Stimulated activated naive CD4-positive, alpha-beta T cell (primary cell): ENCODE data around the gene KCNN4.
A peak's percentile ranks its signal among the peaks of the same experiment; 100 is the strongest.
"Not testable (repeated sequence)": the region's sequence is repeated elsewhere in the genome, so short reads cannot be mapped to it uniquely, and the experiment has no call there.

ENCODE experiments used
- DNase-seq, 6 experiments: peaks; one replicate each; lab custom pipeline; 2025; lab: John Stamatoyannopoulos, UW

KCNN4 gene

DNA sequence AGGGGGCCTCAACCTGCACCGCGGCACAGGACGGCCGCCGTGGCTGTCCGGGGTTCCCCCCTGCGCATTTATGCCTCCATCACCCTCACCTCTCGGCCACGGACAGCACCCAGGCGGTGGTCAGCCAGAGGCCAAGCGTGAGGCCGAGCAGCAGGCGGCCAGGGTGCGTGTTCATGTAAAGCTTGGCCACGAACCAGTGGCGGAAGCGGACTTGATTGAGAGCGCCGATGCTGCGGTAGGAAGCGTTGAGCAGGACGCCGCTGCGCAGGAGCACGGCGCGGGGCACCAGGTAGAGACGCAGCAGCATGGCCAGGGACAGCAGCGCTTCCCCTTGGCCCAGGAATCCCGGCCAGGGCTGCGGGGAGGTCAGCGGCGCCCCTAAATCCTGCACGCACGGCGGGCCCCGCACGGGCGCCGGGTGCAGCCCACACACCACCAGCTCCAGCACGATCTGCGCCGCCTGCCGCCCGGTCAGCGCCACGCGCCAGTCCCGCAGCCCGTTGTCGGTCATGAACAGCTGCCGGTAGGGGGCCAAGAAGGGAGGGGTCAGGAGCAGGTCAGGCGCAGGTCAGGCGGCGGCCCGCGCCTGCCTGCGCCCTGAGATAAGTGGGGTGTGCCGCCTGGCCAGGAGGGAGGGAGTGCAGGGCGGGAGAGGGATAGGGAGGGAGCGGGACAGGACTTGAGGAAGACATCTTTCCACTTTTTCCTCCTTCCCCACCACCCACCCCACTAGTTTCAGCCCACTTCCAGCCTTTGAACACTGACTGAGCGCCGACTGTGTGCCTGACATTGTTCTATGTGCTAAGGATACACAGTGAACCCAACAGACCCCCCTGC lies 6.5 kb downstream of the KCNN4 start:
- no peak for DNase-seq

- no peak for DNase-seq
Measured at GRCh38 chr19:43773725-43774102, 7.1 kb downstream of the KCNN4 start.

DNA sequence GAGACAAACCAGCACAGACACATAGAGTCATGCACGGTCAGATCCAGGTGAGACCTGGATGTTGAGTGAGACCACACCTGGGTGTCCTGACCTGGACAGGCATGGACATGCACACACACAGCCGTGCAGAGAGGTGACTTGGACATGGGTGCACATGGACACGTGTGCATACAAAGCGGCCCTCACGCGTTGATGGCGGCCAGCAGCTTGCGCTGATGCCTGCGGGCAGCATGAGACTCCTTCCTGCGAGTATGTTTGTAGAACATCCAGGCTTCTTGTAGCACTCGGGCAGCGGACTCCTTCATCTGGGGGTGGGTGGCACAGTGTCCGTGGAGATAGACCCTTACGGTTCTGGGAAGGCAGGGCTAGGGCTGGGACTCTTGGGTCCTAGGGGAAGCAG lies 11.5 kb downstream of the KCNN4 start:
- no peak for DNase-seq

- DNase-seq: no peak
Measured at GRCh38 chr19:43768273-43769050, 12.3 kb downstream of the KCNN4 start.

GRCh38 chr19:43767818-43768217 lies 13.0 kb downstream of the KCNN4 start:
- no peak for DNase-seq

DNA sequence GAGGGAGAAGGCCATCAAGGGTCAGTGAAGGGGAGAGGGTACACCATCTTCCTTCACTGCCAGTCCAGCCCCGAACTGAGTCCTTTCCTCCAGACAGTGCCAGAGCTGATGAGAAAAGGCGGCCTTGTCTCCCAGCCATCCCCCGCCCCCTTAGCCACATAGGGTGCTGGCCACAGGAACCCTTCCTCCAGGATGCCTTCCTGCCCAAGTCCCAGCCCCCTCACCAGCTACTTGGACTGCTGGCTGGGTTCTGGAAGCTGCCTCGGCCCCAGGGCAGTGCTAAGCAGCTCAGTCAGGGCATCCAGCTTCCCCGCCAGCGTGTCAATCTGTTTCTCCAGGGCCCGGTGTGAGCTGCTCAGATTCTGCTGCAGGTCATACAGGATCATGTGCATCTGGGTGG lies 13.5 kb downstream of the KCNN4 start:
- DNase-seq: no peak

GRCh38 chr19:43766755-43767043 lies 14.1 kb downstream of the KCNN4 start:
- no peak for DNase-seq

DNA sequence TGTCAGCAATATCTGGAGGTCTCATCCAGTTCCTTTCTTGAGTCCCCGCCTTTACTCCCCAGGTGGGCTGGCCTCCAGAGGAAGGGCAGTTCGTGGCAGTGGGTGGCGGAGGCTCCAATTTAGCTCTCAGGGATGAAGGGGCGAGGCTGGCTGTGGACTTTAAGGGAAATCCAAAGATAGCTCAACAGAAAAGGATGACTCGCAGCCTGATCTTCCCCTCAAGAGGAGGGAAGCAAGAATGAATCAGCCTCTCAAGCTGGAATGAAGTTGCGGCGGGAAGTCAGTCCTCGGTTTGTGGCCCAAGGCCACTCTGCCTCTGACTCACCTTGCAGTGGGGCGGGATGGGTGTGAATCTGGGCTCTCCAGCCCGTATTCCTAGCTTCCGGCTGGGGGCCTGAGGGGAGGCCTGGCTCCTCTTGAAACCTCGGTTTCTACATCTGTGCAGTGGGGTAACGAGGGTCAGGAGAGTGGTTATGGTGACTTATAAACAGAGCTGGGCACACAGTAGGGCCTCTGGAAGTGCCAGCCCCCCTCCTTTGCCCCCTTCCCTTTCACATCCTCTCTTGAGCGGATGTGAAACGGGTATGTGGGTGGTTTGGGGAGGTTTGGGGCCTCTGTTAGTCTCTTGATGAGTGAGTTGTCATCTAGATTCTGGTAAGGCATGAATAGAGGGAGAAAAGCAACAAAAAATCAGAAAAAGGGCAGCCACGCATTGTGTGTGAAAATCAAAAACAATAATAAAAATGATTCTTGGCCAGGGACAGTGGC lies 15.5 kb downstream of the KCNN4 start:
- DNase-seq: peak in 4 of 6 experiments; percentile 19 to 45 (median 32)

GRCh38 chr19:43764684-43765083 lies 16.1 kb downstream of the KCNN4 start:
- not testable (repeated sequence) for DNase-seq

DNA sequence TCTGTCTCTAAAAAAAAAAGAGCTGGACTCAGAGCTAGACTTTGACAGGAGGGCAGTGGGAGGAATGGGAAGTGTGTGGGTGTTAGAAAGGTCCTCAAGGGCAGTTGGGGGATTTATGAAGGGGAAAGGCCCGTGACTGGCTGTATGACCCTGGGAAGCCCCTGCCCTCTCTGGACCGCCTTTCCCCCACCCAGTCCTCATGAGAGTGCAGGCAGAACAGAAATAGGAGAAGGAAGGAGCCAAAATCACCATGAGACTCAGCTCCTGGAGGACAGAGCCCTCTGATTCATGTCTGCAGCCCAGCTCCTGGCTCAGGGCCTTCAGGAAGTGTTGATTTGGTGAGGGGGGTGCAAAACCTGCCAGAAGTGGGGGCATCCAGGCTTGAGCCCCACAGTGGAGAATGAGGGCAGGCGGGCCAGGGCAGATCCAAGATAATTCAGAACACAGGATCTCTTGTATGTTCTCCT lies 17.3 kb downstream of the KCNN4 start:
- no peak for DNase-seq

DNA sequence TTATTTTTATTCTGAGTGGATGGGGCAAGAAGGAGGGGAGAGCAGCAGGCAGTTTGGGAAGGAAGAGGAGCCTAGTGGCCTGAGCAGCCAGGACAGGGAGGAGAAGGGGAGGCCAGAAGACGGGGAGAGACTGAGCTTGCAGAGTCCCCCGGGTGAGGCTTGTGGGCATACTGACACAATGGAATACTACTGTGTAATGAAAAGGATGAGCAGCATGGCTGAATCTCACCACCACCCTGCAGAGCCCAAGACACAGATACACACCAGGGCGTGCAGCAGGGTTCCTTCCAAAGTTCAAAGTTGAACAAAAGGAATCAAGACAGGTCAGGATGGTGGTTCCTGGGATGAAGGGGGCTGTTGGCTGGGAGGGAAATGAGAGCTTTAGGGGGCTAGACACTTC lies 18.0 kb downstream of the KCNN4 start:
- DNase-seq: no peak

DNA sequence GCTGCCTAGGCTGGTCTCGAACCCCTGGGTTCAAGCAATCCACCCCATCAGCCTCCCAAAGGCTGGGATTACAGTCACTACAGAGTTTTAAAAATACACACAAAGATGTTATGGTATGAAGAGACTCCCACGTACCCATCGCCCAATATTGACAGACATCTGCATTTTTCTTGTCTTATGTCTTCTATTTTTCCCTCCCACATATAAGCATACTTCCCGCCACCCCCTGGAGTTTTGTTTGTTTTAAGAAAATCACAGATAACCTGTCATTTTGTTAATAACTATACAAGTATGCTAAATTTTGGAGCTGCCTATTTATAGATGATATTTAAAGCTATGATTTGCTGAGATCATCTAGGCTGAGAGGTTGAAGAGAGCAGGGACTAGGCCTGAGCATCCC lies 19.8 kb downstream of the KCNN4 start:
- no peak for DNase-seq

DNA sequence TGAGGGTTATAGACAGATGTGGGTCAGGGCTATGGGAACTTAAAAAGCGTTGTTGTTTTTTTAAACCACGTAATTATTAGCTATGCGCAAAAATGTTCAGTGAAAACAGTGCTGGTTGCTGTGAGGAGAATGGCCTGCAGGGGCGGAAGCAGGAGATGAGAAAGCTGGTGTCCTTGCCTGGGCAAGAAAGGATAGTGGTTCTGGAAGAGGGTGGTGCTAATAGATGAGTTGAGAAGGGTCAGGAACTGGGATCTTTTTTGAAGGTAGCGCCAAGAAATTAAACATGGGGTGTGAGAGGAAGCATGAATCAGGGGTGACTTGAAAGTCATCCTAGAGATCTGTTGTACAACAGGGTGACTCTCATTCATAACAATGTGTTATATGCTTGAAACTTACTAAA lies 21.3 kb downstream of the KCNN4 start:
- no peak for DNase-seq

DNA sequence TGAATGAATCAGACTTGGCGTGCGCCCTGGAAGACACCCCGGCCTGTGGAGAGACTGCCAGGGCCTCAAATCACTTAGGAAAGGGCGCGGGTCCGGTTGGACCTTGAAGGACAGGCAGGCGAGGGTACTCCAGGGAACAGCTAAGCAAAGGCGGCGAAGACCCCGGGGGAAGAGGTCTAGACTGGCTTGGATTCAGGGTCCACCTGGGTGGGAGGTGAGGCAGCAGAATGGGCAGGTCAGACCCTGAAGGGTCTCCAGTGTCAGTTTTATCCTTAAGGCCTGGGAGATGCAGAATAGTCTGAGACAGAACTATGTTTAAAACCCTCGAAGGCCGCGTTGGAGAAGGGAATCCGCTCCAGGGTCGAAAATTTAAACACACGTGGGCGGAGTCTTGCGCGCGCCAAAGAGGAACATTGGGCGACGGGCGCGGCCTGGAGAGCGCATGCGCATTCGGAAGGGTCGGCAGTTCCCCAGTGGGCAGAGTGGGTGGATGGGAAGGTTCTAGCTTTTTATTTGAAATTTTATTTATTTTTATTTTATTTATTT lies 25.4 kb downstream of the KCNN4 start:
- peak; percentile 46 to 83 (median 68) for DNase-seq

GRCh38 chr19:43754503-43755255 lies 26.1 kb downstream of the KCNN4 start, which contains the start of gene SMG9:
Gene SMG9, minus strand, starts transcription at chr19:43754962. Its CDS starts 4,221 bp downstream, at chr19:43750741.
- DNase-seq: peak; percentile 95 to 99 (median 98)

GRCh38 chr19:43754253-43754502 lies 26.6 kb downstream of the KCNN4 start:
- DNase-seq: no peak

DNA sequence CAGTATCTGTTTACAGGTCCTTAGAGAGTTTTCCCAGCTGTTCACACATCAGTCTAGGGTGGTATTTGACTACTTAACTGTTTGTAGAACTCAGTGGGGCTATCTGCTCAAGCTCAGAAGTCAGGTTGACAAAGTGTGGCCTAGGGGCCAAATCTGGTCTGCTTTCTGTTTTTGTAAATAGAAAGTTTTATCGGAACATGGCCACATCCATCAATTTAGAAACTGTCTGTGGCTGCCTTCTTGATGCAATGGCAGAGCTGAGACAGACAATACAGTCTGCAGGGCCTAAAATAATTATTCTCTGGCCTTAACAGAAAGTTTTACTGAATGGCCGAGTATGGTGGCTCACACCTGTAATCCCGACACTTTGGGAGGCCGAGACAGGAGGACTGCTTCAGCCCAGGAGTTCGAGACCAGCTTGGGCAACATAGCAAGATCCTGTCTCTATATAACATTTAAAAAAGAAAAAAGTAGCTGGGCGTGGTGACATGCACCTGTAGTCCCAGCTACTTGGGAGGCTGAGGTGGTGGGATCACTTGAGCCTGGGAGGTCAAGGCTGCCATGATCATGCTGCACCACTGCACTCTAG lies 28.4 kb downstream of the KCNN4 start:
- no peak for DNase-seq

DNA sequence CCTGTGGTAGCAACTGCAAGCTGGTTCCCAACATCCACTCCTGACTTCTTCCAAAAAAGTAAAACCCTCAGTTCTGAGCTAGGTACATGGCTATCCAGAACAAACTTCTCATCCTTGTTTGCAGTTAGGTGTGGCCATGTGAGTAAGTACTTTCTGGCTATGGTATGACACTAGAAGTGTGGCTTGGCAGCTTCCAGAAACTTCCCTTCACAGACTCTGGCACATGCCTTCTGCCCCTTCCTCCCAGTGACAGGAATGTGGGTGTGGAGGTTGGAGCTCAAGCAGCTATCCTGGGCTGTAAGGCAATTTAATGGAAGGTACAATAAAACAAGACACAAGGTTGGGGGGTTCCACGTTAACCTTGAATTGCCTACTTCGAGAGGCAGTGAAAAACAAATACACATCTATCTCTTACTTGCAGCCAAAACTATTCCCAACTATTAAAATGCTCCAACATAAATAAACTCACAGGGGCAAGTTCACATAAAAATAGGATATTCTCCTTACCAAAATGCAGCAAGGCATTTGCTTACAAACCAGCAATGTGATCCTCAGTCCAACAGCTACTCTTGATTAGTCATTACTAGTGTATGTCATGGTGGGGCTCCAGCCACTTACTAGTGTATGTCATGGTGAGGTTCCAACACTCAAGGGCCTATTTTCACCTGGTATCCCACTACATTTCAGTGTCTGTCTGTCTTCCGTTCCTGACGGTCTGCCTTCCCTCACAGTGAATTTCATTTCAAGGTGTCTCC lies 29.1 kb downstream of the KCNN4 start:
- DNase-seq: no peak

- no peak for DNase-seq
Measured at GRCh38 chr19:43749898-43750297, 30.9 kb downstream of the KCNN4 start.

DNA sequence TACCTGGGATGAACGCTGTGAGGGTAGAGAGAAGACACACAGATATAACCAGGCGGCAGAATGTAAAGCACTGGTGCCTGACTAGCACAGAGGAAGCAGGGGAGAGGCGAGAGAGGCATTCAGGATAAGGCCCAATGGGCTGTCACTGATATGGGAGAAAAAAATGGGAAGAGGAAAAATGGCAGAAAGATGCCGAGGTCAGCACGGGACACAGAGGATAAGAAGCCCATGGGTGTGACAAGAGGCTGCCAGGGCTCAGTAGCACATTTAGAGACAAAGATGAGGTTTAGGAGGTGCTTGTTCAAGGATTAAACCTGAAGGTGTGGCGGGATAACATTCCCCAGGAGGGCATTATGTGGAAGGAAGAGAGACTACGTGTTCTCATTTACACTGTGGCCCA lies 31.6 kb downstream of the KCNN4 start:
- DNase-seq: no peak

DNA sequence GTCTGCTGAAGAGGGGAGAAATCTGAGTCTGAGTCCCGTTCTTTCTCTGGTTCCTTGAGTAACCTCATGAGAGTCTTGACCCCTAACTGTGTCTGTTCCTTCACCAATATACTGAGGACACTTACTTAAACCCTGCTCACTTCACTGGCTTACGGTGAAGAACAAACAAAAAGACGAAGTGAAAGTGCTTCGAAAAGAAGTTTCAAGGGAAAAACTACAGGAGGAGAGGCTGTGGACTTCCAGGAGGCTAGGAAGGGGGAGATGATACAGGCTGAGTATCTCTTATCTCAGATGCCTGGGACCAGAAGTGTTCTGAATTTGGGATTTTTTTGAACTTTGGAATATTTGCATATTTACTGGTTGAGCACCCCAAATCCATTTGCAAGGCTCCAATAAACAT lies 32.1 kb downstream of the KCNN4 start:
- DNase-seq: no peak
